Cerebellar nuclear complex (tissue), 1 donor: ENCODE results near the gene MAGEA9B.
"Not testable (repeated sequence)": the region's sequence is repeated elsewhere in the genome, so short reads cannot be mapped to it uniquely, and the experiment has no call there.

Experiments used
- DNase-seq, 2 experiments: peaks; one replicate each; lab custom pipeline; 2025; lab: John Stamatoyannopoulos, UW

MAGEA9B gene

GRCh38 chrX:149534926-149535602, 52.2 kb downstream of the MAGEA9B start:
- not testable (repeated sequence) for DNase-seq

DNA sequence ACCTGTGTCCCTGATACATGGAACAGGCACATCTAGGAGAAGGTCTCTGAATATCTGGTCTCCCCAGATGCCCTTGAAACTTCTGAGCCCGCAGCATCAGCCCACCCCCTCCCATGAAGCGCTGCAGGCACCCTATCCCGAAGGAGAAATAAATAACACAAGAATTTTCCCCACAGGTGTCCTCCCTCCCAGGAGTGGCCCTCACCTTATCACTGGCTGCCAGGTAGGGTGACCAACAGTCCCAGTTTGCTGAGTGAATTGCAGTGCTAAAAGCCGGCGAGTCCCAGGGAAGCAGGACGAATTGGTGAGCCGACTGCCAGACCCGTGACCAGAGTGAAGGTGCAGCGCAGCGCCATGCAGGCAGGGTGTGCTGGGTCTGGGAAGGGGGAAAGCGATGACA, 53.3 kb downstream of the MAGEA9B start:
- not testable (repeated sequence) for DNase-seq

DNA sequence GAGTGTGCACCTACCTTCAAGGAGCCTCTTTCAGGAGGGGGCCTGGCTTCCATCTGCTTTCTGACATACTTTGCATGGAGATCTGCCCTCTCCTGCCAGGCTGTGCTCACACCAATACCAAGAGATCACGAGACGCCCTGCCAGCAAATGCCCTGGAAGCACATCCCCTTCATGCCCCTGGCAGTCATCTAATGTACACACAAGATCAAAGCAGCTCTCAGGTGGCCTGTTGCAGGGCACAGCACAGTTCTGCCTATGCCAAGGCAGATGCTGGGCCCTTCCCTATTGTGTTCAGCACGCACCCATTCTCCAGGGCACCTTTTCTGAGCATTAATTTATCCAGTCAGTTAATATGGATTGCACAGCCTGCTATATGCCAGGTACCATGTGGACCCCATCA, 54.4 kb downstream of the MAGEA9B start:
- DNase-seq, result not testable (repeated sequence)
